D721Med (cell line): ENCODE data around the gene ATXN2L.
"Not testable (repeated sequence)": the region's sequence is repeated elsewhere in the genome, so short reads cannot be mapped to it uniquely, and the experiment has no call there.

ENCODE experiments used
- DNase-seq: peaks from one replicate; pipeline ENCODE4 v3.0.0; 2011; ENCODE audit warnings: low spot score; ENCODE audit not compliant: insufficient read length
- FAIRE-seq: peaks from 2 replicates; lab custom pipeline; 2011; peaks lifted over from hg19 to GRCh38; lab: Jason Lieb, UNC
- TF ChIP-seq, protein P1 (sequence below): IDR thresholded peaks from 2 replicates; pipeline ENCODE4 v1.5.1; 2012; ENCODE audit warnings: mild to moderate bottlenecking, control low read depth; ENCODE audit not compliant: insufficient read depth; ENCODE audit errors: missing control alignments

Gene ATXN2L

DNA sequence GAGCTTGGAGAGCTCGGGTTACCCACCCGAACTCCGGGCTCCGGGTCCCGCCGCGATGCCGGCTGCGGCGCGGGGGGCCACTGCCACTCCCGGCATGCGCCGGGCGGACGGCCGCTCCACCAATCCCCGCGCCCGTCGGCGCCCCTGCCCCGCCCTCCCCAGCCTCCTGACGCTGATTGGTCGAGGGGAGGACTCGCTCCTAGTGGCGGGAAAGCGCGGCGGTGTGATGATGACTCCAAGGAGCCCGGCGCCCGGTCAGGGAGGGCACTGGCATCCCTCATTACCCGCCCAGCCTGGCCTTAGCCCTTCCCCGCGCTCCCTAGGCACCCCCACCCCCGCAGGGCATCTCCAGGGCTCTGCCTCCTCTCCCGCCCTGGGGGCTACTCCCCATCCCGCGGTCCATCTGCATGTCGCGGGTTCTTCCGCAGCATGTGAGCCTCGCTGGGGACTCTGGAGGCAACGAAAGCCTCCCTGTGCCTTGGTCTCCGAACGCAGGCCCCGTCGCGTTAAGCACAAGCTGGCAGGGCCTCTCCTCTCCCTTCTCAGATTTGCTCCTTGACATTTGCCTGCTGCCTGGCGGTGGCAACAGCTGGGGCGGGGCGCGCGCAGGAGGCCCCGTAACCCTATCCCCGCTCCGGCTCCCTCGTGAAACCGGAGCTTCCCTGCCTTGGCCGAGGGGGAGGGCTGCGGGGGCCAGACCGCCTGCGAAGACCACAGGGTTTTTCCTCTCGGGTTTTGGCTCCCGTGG lies 57.2 kb downstream of the ATXN2L start:
- DNase-seq: peak; percentile 98
- FAIRE-seq: no peak
- TF ChIP-seq, protein P1, sequence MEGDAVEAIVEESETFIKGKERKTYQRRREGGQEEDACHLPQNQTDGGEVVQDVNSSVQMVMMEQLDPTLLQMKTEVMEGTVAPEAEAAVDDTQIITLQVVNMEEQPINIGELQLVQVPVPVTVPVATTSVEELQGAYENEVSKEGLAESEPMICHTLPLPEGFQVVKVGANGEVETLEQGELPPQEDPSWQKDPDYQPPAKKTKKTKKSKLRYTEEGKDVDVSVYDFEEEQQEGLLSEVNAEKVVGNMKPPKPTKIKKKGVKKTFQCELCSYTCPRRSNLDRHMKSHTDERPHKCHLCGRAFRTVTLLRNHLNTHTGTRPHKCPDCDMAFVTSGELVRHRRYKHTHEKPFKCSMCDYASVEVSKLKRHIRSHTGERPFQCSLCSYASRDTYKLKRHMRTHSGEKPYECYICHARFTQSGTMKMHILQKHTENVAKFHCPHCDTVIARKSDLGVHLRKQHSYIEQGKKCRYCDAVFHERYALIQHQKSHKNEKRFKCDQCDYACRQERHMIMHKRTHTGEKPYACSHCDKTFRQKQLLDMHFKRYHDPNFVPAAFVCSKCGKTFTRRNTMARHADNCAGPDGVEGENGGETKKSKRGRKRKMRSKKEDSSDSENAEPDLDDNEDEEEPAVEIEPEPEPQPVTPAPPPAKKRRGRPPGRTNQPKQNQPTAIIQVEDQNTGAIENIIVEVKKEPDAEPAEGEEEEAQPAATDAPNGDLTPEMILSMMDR: no peak

DNA sequence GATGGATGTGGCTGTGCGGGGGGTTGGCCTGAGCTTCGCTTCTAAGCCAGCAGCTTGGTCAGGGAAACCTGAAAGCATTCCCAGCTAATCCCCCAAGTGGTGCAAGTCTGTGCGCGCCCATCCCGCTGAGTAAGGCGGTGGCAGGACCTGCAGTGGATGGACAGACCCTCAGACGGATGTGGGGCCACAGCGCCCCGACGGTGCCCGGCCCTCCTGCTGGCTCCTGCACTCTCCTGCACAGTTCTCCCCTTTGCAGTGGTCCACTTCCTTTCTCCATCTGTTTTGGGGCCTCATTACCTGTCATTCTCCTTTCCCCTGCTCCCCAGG lies 57.8 kb downstream of the ATXN2L start:
- TF ChIP-seq, protein P1: no peak
- DNase-seq: no peak
- no peak for FAIRE-seq

DNA sequence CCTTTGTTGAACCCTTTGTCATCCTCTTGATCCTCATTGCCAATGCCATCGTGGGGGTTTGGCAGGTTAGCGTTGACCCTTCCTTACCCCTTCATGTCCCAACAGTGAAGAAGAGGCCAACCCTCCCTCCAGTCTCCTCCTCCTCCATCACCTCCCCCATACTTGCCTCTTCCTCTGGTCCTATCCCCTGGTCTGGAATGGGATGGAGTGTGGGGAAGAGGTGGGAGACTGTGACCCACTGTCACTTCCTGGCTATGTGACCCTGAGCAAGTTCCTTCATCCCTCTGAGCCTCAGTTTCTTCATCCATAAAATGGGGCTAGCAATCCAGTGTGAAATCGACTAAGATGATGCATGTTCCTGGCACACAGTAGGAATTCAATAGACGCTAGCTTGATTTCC lies 58.2 kb downstream of the ATXN2L start:
- DNase-seq (no peak), FAIRE-seq (no peak)
- TF ChIP-seq, protein P1: no peak

DNA sequence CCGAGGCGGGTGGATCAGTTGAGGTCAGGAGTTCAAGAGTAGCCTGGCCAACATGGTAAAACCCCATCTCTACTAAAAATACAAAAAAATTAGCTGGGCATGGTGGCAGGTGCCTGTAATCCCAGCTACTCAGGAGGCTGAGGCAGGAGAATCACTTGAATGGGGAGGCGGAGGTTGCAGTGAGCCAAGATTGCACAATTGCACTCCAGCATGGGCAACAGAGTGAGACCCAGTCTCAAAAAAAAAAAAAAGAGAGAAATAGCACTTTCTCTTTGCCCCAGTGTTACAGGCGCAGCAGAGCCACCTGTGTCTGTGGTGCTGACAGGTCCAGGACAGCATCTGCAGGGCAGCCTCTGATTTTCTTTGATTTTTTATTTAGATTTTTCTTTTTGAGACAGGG lies 58.8 kb downstream of the ATXN2L start:
- not testable (repeated sequence) for DNase-seq, FAIRE-seq

DNA sequence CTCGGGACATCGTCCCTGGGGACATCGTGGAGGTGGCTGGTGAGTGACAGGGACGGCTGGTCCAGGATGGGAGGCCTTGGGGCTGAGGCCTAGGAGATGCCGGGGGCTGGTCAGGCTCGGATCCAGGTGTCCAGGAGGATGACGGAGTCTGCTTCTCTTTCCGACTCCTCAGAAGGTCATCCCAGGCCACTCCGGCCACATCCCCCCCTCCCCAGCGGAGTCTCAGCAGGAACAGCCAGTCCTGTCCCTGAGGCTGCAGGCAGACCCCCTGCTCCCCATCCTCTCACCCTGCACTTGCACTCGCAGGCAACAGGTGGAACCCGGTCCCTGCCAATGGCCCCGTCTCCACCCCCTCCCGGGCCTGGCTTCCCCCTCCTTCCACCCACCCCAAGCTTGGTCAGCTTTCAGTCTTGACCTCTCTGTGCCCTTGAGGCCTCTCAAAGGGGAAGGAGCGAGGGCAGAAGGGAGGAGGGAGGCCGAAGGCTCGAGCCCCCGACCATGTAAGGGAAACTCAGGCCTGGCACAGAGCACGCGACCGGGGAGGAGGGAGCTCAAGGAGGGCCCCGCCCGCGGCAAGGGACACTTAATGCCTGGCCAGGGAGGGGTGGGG lies 59.9 kb downstream of the ATXN2L start:
- TF ChIP-seq, protein P1: no peak
- DNase-seq (no peak), FAIRE-seq (no peak)

DNA sequence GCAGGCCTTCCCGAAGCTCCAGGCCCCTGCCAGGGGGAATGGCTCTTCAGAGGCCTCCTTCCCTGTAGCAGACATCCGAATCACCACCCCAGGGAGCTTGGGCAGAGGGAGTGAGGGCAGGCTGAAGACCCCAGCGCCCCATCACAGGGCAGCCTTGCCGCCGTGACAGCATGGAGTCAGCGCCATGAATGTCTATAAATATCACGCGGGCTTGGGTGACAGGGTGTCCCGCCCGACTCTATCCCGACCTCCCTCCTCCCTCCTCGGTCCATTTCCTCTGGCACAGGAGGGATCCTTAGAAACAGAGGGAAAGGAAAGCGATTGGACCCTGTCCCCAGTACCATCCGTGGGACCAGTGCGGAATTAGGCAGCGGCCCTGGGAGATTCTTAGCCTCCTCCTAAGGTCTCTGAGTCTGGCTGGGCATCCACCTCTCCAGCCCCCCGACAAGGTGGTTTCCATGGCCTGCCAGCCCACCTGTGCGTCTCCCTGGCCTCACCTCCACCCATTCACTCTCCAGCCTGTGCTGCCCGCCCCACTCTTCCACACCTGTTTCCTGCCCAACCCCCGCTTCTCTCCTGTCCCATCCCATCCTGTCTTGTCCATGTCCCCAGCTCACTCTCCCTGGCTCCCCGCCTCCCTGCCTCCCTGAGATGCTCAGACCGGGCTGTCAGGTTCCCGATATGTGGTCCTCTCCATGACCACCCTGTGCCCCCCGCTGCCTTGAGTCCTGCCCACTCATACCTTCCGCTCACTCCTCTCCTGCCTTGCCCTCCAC lies 60.6 kb downstream of the ATXN2L start:
- DNase-seq (no peak), FAIRE-seq (no peak)

DNA sequence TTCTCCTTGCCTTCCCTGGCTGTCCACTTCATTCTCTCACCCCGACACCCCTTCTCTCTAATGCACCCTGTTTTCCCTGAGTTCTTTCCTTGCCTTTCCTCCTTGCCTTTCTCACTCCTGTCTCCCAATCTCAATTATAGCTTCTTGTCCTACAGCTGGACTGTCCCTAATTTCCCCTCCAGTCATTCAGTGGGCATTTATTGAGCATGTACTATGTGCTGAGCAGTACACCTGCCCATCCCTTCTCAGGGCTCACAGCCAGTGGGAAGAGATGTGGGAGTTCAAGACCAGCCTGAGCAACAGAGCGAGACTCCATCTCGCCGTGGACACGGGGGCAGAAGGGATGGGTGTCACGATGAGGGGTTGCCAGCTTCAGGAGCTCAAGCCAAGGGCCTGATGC lies 61.2 kb downstream of the ATXN2L start:
- FAIRE-seq (no peak), DNase-seq (no peak)
- TF ChIP-seq, protein P1: no peak

More for the DNA sequence above, 60.6 kb downstream of the ATXN2L start:
- TF ChIP-seq, protein P1: no peak
